ENCODE data around the gene TMEM231. TPM values are rescaled to one million over a fixed set of nuclear protein-coding genes. Genes with fewer than 3 reads are reported as not detected.
"Not testable (repeated sequence)": the region's sequence is repeated elsewhere in the genome, so short reads cannot be mapped to it uniquely, and the experiment has no call there.

The TMEM231 gene
- total RNA-seq, 1 donor from 2014 or later: 5.7 TPM

GRCh38 chr16:75514296-75514695, 41.8 kb downstream of the TMEM231 start:
- H3K9ac ChIP-seq (ENCODE audit: low read depth in 1 of 3, low read length in 3 of 3): no peak overlapping the region
- H3K27me3 ChIP-seq (ENCODE audit: control insufficient read depth in 3 of 3, insufficient read depth in 3 of 3, low read length in 3 of 3): no peaks in the 10 kb centered on the region
- H3K9me3 ChIP-seq (ENCODE audit: control insufficient read depth in 3 of 3, low read length in 3 of 3): no peaks in the 10 kb centered on the region
- H3K4me3 ChIP-seq (ENCODE audit: low read length in 3 of 3): no peak overlapping the region
- peaks cover 0 to 9% (median 5%) of the 10 kb centered on the region in 3 donors for H3K4me1 ChIP-seq (ENCODE audit: control insufficient read depth in 3 of 3, insufficient read depth in 3 of 3, low read length in 3 of 3)
- no peaks in the 10 kb centered on the region for H3K36me3 ChIP-seq (ENCODE audit: control insufficient read depth in 3 of 3, insufficient read depth in 3 of 3, low read length in 3 of 3)
- H3K27ac ChIP-seq (ENCODE audit: low read depth, low read length): no peak overlapping the region

GRCh38 chr16:75506574-75506973, 49.5 kb downstream of the TMEM231 start:
- Histone ChIP-seq H3K27ac (ENCODE audit: low read depth, low read length) (peak overlapping the region; percentile 37), H3K9ac (ENCODE audit: low read depth in 1 of 3, low read length in 3 of 3) (peak overlapping the region in 1 of 3 donors; percentile 17), H3K4me3 (ENCODE audit: low read length in 3 of 3) (peak overlapping the region in 2 of 3 donors; percentile 9 to 46)

GRCh38 chr16:75506107-75506506, 49.9 kb downstream of the TMEM231 start:
- Histone ChIP-seq H3K9ac (ENCODE audit: low read depth in 1 of 3, low read length in 3 of 3) (no peak overlapping the region), H3K36me3 (ENCODE audit: control insufficient read depth in 3 of 3, insufficient read depth in 3 of 3, low read length in 3 of 3) (no peaks in the 10 kb centered on the region), H3K4me1 (ENCODE audit: control insufficient read depth in 3 of 3, insufficient read depth in 3 of 3, low read length in 3 of 3) (peaks cover 3 to 15% (median 8%) of the 10 kb centered on the region in 3 donors), H3K27ac (ENCODE audit: low read depth, low read length) (peak overlapping the region; percentile 37), H3K27me3 (ENCODE audit: control insufficient read depth in 3 of 3, insufficient read depth in 3 of 3, low read length in 3 of 3) (no peaks in the 10 kb centered on the region), H3K4me3 (ENCODE audit: low read length in 3 of 3) (no peak overlapping the region), H3K9me3 (ENCODE audit: control insufficient read depth in 3 of 3, low read length in 3 of 3) (no peaks in the 10 kb centered on the region)

More at GRCh38 chr16:75506574-75506973, 49.5 kb downstream of the TMEM231 start:
- H3K4me1 ChIP-seq (ENCODE audit: control insufficient read depth in 3 of 3, insufficient read depth in 3 of 3, low read length in 3 of 3): peaks cover 3 to 15% (median 8%) of the 10 kb centered on the region in 3 donors
- no peaks in the 10 kb centered on the region for H3K27me3 ChIP-seq (ENCODE audit: control insufficient read depth in 3 of 3, insufficient read depth in 3 of 3, low read length in 3 of 3)
- no peaks in the 10 kb centered on the region for H3K9me3 ChIP-seq (ENCODE audit: control insufficient read depth in 3 of 3, low read length in 3 of 3)
- no peaks in the 10 kb centered on the region for H3K36me3 ChIP-seq (ENCODE audit: control insufficient read depth in 3 of 3, insufficient read depth in 3 of 3, low read length in 3 of 3)

GRCh38 chr16:75503801-75504200, 52.3 kb downstream of the TMEM231 start:
- H3K9me3 ChIP-seq (ENCODE audit: control insufficient read depth in 3 of 3, low read length in 3 of 3): no peaks in the 10 kb centered on the region
- H3K9ac ChIP-seq (ENCODE audit: low read depth in 1 of 3, low read length in 3 of 3): no peak overlapping the region
- H3K4me3 ChIP-seq (ENCODE audit: low read length in 3 of 3): no peak overlapping the region
- H3K27ac ChIP-seq (ENCODE audit: low read depth, low read length): no peak overlapping the region
- no peaks in the 10 kb centered on the region for H3K36me3 ChIP-seq (ENCODE audit: control insufficient read depth in 3 of 3, insufficient read depth in 3 of 3, low read length in 3 of 3)
- peaks cover 3 to 15% (median 8%) of the 10 kb centered on the region in 3 donors for H3K4me1 ChIP-seq (ENCODE audit: control insufficient read depth in 3 of 3, insufficient read depth in 3 of 3, low read length in 3 of 3)
- no peaks in the 10 kb centered on the region for H3K27me3 ChIP-seq (ENCODE audit: control insufficient read depth in 3 of 3, insufficient read depth in 3 of 3, low read length in 3 of 3)

- H3K4me3 ChIP-seq (ENCODE audit: low read length in 3 of 3): no peak overlapping the region
- peaks cover 3 to 12% (median 8%) of the 10 kb centered on the region in 3 donors for H3K4me1 ChIP-seq (ENCODE audit: control insufficient read depth in 3 of 3, insufficient read depth in 3 of 3, low read length in 3 of 3)
- no peak overlapping the region for H3K9ac ChIP-seq (ENCODE audit: low read depth in 1 of 3, low read length in 3 of 3)
- H3K9me3 ChIP-seq (ENCODE audit: control insufficient read depth in 3 of 3, low read length in 3 of 3): no peaks in the 10 kb centered on the region
- H3K27ac ChIP-seq (ENCODE audit: low read depth, low read length): no peak overlapping the region
- no peaks in the 10 kb centered on the region for H3K27me3 ChIP-seq (ENCODE audit: control insufficient read depth in 3 of 3, insufficient read depth in 3 of 3, low read length in 3 of 3)
- H3K36me3 ChIP-seq (ENCODE audit: control insufficient read depth in 3 of 3, insufficient read depth in 3 of 3, low read length in 3 of 3): no peaks in the 10 kb centered on the region
Measured at GRCh38 chr16:75502916-75503605, 53.0 kb downstream of the TMEM231 start.

- H3K4me3 ChIP-seq (ENCODE audit: low read length in 3 of 3); H3K27ac ChIP-seq (ENCODE audit: low read depth, low read length); H3K36me3 ChIP-seq (ENCODE audit: control insufficient read depth in 3 of 3, insufficient read depth in 3 of 3, low read length in 3 of 3); H3K9ac ChIP-seq (ENCODE audit: low read depth in 1 of 3, low read length in 3 of 3); H3K9me3 ChIP-seq (ENCODE audit: control insufficient read depth in 3 of 3, low read length in 3 of 3); H3K27me3 ChIP-seq (ENCODE audit: control insufficient read depth in 3 of 3, insufficient read depth in 3 of 3, low read length in 3 of 3); H3K4me1 ChIP-seq (ENCODE audit: control insufficient read depth in 3 of 3, insufficient read depth in 3 of 3, low read length in 3 of 3): not testable (repeated sequence)
Measured at GRCh38 chr16:75501820-75502219, 54.2 kb downstream of the TMEM231 start.

GRCh38 chr16:75501359-75501758, 54.7 kb downstream of the TMEM231 start:
- no peaks in the 10 kb centered on the region for H3K36me3 ChIP-seq (ENCODE audit: control insufficient read depth in 3 of 3, insufficient read depth in 3 of 3, low read length in 3 of 3)
- no peak overlapping the region for H3K4me3 ChIP-seq (ENCODE audit: low read length in 3 of 3)
- no peak overlapping the region for H3K27ac ChIP-seq (ENCODE audit: low read depth, low read length)
- H3K9me3 ChIP-seq (ENCODE audit: control insufficient read depth in 3 of 3, low read length in 3 of 3): no peaks in the 10 kb centered on the region
- no peak overlapping the region for H3K9ac ChIP-seq (ENCODE audit: low read depth in 1 of 3, low read length in 3 of 3)
- no peaks in the 10 kb centered on the region for H3K27me3 ChIP-seq (ENCODE audit: control insufficient read depth in 3 of 3, insufficient read depth in 3 of 3, low read length in 3 of 3)
- H3K4me1 ChIP-seq (ENCODE audit: control insufficient read depth in 3 of 3, insufficient read depth in 3 of 3, low read length in 3 of 3): peaks cover 3% of the 10 kb centered on the region in 3 donors

GRCh38 chr16:75498605-75499322, 57.3 kb downstream of the TMEM231 start:
- not testable (repeated sequence) for H3K4me3 ChIP-seq (ENCODE audit: low read length in 3 of 3); H3K9me3 ChIP-seq (ENCODE audit: control insufficient read depth in 3 of 3, low read length in 3 of 3); H3K36me3 ChIP-seq (ENCODE audit: control insufficient read depth in 3 of 3, insufficient read depth in 3 of 3, low read length in 3 of 3); H3K9ac ChIP-seq (ENCODE audit: low read depth in 1 of 3, low read length in 3 of 3); H3K27ac ChIP-seq (ENCODE audit: low read depth, low read length)
- Histone ChIP-seq H3K27me3 (ENCODE audit: control insufficient read depth in 3 of 3, insufficient read depth in 3 of 3, low read length in 3 of 3) (peaks cover 11 to 17% (median 15%) of the 10 kb centered on the region in 3 donors), H3K4me1 (ENCODE audit: control insufficient read depth in 3 of 3, insufficient read depth in 3 of 3, low read length in 3 of 3) (peaks cover 2 to 11% (median 11%) of the 10 kb centered on the region in 3 donors)

GRCh38 chr16:75497558-75497957, 58.5 kb downstream of the TMEM231 start:
- Histone ChIP-seq H3K27me3 (ENCODE audit: control insufficient read depth in 3 of 3, insufficient read depth in 3 of 3, low read length in 3 of 3) (peaks cover 11 to 25% (median 20%) of the 10 kb centered on the region in 3 donors), H3K9me3 (ENCODE audit: control insufficient read depth in 3 of 3, low read length in 3 of 3) (no peaks in the 10 kb centered on the region), H3K27ac (ENCODE audit: low read depth, low read length) (no peak overlapping the region), H3K4me3 (ENCODE audit: low read length in 3 of 3) (no peak overlapping the region), H3K9ac (ENCODE audit: low read depth in 1 of 3, low read length in 3 of 3) (no peak overlapping the region), H3K4me1 (ENCODE audit: control insufficient read depth in 3 of 3, insufficient read depth in 3 of 3, low read length in 3 of 3) (peaks cover 2 to 11% (median 11%) of the 10 kb centered on the region in 3 donors), H3K36me3 (ENCODE audit: control insufficient read depth in 3 of 3, insufficient read depth in 3 of 3, low read length in 3 of 3) (no peaks in the 10 kb centered on the region)

- H3K9me3 ChIP-seq (ENCODE audit: control insufficient read depth in 3 of 3, low read length in 3 of 3): no peaks in the 10 kb centered on the region
- H3K4me3 ChIP-seq (ENCODE audit: low read length in 3 of 3): peak within 1 kb of the TSS; percentile 58 to 64 (median 60)
- no peaks in the 10 kb centered on the region for H3K36me3 ChIP-seq (ENCODE audit: control insufficient read depth in 3 of 3, insufficient read depth in 3 of 3, low read length in 3 of 3)
- H3K27me3 ChIP-seq (ENCODE audit: control insufficient read depth in 3 of 3, insufficient read depth in 3 of 3, low read length in 3 of 3): peaks cover 17 to 25% (median 20%) of the 10 kb centered on the region in 3 donors
- H3K9ac ChIP-seq (ENCODE audit: low read depth in 1 of 3, low read length in 3 of 3): peak within 1 kb of the TSS; percentile 23 to 43 (median 33)
- no peak within 1 kb of the TSS for H3K27ac ChIP-seq (ENCODE audit: low read depth, low read length)
- peaks cover 2 to 11% (median 7%) of the 10 kb centered on the region in 3 donors for H3K4me1 ChIP-seq (ENCODE audit: control insufficient read depth in 3 of 3, insufficient read depth in 3 of 3, low read length in 3 of 3)
Measured at GRCh38 chr16:75495076-75495674, 60.9 kb downstream of the TMEM231 start, which contains the start of gene CHST6. CHST6 (minus strand) TSS chr16:75495441; CDS start chr16:75479828, 15,613 bp downstream.
